Forelimb muscle (tissue), 1 donor: ENCODE measurements around the gene MB. TPM values are rescaled to one million over a fixed set of nuclear protein-coding genes. Genes with fewer than 3 reads are reported as not detected.

Source experiments
- DNase-seq: peaks from one replicate; pipeline ENCODE4 v3.0.0-alpha.2; 2013; ENCODE audit warnings: low read depth
- polyA plus RNA-seq: library from polyadenylated mRNA; unstranded; fragments of 120-200 nt; gene quantifications from one replicate; pipeline ENCODE4 v1.2.1, GENCODE V29; 2013; ENCODE audit not compliant: insufficient read length

The MB gene
- polyA plus RNA-seq, 1 donor, result 403 TPM

- no peak for DNase-seq
Measured at GRCh38 chr22:35575116-35575748, 41.9 kb downstream of the MB start.

- no peak for DNase-seq
Measured at GRCh38 chr22:35572556-35572955, 44.6 kb downstream of the MB start.

GRCh38 chr22:35570686-35571194 is 46.4 kb downstream of the MB start:
- DNase-seq, result no peak

GRCh38 chr22:35569916-35570315 is 47.2 kb downstream of the MB start:
- DNase-seq, result no peak

GRCh38 chr22:35568751-35569739 is 48.1 kb downstream of the MB start:
- no peak for DNase-seq

GRCh38 chr22:35567351-35568141 is 49.6 kb downstream of the MB start:
- no peak for DNase-seq

- no peak for DNase-seq
Measured at GRCh38 chr22:35564975-35565867, 51.9 kb downstream of the MB start.

GRCh38 chr22:35563211-35563610 is 53.9 kb downstream of the MB start:
- DNase-seq, result no peak

GRCh38 chr22:35561796-35562526 is 55.2 kb downstream of the MB start:
- DNase-seq, result no peak

- DNase-seq, result no peak
Measured at GRCh38 chr22:35560824-35561223, 56.3 kb downstream of the MB start.

- DNase-seq, result no peak
Measured at GRCh38 chr22:35560366-35560765, 56.8 kb downstream of the MB start.

- no peak for DNase-seq
Measured at GRCh38 chr22:35559354-35560005, 57.6 kb downstream of the MB start.

- no peak for DNase-seq
Measured at GRCh38 chr22:35558719-35559118, 58.4 kb downstream of the MB start.

GRCh38 chr22:35558031-35558430 is 59.1 kb downstream of the MB start:
- DNase-seq, result no peak

Other genes starting within 250 kb of the MB start
- 12.3 TPM for gene HMOX1, start 236.2 kb downstream of the MB start, polyA plus RNA-seq
- 26.2 TPM for gene MCM5, start 217.2 kb downstream of the MB start, polyA plus RNA-seq
- gene RASD2, start 76.5 kb downstream of the MB start, polyA plus RNA-seq, result 20.8 TPM
- 1.3 TPM for gene APOL6, start 31.1 kb upstream of the MB start, polyA plus RNA-seq
- 1.5 TPM for gene APOL5, start 100.5 kb upstream of the MB start, polyA plus RNA-seq